HG03432 (cell line): ENCODE results near the gene USP22.

Source experiments
- ATAC-seq: cut with Tn5 transposase; IDR thresholded peaks from one replicate; pipeline ENCODE4 v1.9.1; 2021; ENCODE audit warnings: mild to moderate bottlenecking, moderate library complexity; ENCODE audit not compliant: unreplicated experiment

Gene USP22

DNA sequence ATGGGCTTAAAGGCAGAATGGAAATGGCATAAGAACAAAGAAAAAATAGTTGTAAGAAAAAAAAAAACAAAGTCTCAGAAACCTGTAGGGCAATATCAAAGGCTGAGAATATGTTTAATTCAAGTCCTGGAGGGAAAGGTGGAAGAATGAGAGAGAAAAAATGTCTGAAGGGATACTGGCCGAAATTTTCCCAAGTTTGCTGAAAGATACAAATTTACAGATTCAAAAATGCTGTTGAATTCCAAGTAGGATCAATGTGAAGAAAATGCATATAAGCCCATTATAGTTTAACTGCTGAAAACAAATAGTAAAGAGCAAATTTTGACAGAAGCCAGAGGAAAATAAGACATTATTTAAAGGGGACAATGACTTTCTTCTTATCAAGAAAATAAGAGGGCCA, 6.6 kb upstream of the USP22 start:
- ATAC-seq, result no peak

DNA sequence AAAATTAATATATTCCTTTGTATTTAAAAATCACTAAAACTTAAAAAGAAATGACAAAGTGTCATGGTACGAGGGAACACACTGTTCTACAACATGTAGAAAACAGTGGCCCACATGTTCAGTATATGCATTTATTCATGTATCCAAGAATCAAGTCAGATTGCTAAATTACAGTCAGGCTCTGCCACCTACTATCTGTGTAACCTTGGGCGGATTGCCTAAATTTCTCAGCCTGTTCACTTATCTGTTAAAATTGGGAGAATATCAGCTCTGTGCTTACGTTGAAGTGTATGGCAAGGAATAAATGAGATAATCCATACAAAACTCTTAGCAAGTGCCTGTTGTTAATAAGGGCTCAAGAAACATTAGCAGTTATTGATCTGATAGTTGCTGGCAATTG, 3.4 kb upstream of the USP22 start:
- no peak for ATAC-seq

DNA sequence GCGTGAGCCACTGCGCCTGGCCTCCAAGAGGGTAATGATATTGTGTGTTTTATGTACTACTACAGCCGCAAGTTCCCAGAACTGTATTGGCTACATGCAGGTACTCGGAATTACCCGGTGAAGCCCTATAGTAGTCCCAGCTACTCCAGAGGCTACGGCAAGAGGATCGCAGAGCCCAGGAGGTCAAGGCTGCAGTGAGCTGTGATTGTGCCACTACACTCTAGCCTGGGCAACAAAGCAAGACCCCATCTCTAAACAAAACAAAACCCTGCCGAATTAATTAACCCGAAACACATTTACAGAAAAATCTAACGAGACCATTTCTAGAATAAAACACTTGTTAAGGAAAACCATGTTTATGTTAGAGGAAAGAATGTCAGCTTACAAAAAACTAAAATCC, 2.2 kb upstream of the USP22 start:
- no peak for ATAC-seq

DNA sequence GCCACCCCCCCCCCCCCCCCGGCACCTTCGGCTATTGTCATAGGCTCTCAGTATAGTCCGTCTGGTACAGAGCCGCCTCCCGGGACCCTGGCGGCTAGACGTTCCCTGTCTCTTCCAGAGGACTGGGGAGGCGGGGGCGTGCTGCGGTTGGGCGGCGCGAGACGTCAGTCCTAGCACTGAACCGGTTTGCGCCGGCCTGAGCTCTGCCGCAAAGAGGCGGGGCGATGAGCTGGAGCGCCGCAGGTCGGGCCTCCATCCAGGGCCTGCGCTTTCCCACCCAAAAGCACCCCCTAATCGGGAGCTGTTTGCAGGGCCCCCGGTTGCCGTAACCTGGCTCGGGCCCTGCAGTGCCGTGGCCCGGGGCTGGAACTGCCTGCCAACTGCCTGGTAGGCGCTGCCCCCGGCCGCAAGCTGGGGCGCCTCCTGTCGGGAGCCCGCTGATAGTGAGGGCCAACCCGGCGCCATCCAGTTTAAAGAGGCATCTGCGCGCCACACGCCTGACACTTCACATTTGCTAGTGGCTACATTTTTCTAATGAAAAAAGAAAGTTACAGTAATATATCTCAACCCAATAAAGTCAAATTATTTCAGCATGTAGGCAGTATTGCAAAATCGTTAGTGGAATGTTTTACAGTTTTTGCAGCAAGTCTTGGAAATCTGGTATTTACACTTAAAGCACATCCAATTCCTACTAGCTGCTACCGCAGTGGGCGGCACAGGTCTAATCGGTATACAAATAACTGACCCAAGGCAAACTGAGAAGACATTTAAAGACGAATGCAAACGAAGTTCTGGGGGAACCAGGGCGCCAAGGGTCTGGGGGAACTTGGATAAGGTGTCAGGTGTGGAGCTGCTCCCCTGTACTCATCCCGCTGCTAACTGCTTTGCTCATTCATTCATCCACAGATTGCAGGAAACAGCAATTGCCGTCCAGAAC, 753 bp upstream of the USP22 start:
- ATAC-seq, result peak; percentile 88

DNA sequence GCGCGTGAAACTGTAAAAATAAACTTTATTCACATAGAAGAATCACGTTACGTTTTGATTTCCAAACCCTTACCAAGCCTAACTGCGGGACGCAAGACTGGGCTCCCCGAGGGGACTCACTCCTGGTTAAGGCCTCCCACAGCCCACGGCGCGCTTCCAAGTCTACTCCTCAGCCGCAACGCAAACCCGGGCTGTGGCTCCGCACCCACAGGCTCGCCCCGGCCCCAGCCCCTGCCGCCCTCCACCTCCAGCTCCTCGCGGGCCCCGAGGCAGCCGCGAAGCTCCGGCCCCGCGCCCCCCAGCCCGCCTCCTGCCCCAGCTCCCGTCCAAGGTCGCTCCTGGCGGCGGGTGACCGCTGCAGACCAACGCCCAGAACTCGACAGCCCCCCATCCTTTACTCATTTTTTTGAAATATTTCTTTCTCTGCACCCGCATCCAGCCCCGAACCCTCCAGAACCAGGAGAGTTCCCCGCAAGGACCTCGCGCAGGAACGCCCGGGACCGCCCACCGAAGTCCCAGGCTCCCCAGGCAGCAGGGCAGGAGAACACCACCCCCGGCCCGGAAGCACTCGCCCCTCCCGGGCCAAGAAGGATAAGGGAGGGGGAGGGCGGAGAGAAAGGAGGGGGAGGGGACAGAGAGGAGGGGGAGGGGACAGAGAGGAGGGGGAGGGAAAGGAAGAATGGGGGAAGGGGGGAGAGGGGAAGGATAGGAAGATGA, 912 bp downstream of the USP22 start:
- peak; percentile 11 for ATAC-seq

DNA sequence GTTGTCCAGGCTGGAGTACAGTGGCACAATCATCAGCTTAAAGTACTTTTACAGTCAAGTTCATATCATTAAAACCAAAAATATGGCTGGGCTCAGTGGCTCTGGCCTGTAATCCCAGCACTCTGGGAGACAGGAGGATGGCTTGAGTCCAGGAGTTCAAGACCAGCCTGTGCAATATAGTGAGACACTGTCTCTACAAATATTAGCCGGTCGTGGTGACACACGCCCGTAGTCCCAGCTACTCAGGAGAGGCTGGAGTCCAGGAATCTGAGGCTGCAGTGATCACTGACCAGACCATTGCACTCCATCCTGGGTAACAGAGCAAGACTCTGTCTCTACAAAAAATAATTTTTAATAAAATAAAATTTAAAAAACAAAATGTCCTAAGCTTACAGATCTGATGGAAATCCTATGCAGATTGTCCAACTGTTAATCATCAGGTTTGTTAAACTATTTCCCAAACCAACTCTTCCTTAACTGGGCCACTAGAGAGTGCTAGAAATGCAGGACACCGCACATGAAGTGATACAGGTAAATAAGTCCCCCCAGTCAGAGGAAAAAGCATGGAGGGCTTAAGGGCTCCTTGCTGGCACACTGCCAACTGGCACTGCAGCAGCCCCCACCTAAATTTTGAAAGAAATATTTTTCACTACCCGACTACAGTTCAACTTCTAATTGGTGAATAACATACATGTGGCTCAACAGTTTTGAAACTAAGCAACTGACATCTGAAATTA, 2.8 kb downstream of the USP22 start:
- ATAC-seq, result no peak

DNA sequence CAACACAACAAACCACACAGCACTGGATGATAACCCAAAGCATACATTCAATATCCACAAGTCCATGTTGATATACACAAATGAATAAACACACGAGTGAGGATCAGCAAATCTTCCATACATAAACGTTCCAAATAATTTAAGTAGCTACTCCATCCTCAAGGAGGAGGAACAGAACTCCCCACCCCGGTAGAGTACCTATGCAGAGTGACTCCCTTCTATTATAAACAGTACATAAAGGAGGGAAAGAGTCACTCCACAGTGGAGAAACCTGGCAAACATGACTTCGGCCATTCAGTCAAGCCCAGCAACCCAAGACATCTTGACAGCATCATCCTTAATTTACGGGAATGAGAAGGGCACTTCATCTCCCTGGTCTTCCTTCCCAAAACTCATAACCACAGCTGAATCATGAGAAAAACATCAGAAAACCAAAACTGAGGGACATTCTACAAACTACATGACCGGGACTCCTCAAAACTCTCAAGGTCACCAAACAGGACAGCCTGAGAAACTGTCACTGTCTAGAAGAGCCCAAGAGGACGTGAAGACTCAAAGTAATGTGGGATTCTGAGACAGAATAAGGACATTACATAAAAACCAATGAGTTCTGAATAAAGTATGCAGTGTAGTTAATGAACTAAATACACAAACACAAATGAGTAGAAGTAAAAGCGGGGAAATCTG, 5.6 kb downstream of the USP22 start:
- ATAC-seq, result no peak

DNA sequence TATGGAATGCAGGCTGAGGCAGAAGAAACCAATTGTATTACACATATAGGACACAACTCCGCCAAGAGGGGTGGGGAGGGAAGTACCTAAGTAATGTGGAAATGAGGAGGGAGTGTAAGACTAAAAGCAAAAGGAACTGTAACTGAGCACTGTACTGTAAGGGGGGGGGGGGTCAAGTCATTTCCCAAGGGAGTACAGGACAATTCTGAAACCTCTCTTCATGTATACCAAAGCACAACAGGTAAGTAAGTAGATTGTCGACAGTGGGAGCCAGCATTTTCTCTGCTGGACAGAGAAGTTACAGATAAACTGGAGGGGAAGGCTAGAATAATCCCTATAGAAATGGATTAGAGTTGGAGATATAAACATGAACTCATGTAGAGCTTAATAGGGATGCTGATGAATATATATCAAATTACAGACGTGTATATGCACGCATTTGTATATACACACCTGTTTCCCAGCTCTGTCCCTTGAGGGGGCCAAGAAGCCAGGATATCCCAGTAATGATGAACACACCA, 6.4 kb downstream of the USP22 start:
- ATAC-seq, result no peak

DNA sequence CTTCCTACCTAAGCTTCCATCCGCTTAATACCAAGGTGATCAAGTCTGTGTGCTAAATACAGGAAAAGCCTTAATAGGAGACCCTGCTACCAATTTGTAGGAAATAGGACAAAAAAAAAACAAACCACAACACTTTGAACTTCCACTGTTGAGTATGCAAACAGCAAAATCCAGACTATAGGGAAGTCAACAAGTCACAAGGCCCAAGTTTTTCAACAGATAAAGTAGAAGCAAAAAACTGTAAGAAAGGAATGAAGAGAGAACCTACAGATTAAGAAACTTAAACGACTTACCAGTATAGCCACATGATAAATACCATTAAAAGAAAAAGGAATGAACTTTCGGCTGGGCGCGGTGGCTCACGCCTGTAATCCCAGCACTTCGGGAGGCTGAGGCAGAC, 7.4 kb downstream of the USP22 start:
- ATAC-seq, result no peak

DNA sequence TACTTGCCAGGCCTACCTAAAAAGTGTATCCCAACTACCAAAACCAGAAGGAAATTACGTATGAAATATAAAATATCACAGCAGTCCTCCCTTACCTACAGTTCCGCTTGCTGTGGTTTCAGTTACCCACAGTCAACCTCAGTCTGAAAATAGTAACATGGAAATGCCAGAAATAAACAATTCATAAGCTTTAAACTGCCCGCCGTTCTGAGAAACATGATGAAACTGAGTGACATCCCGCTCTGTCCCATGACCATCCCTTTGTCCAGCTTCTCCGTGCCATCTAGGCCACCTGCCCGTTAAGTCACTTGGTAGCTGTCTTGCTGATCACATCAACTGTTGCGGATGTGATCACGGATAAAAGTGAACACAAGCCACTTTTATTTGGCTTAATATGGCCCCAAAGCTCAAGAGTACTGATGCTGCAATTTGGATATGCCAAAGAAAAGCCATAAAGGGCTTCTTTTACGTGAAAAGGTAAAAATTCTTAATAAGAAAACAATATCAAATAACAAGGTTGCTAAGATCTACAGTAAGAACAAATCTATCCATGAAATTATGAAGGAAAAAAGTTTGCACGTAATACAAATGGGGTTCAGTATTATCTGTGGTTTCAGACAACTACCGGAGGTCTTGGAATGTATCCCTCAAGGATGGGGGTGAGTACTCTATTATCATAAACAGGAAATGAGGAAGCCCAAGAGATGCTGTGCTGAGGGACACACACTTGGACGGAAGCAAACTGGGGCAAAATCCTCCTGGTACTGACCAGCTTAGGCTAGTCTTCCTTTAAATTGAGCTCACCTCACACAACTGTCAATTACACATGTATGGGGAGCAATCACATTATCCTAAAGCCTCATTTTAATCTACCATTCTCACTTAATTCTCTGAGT, 8.2 kb downstream of the USP22 start:
- ATAC-seq, result peak; percentile 70

DNA sequence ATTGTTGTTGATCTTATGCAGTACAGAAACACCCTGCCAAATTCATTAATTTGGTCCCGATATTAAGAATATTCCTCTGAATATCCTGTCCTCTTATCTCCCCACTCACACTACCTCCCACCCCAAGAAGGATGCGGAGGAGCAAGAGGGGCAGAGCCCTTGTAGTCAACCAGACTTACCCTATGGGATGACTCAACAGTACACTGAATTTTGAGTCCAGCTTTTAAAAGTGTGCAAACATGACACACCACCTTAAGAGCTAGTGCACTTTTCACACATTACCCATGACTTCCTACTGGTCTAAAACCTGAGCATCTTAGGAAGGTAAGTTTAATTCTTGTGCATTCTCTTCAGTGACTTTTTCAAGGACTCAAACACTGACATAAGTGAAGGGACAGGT, 9.5 kb downstream of the USP22 start:
- no peak for ATAC-seq

DNA sequence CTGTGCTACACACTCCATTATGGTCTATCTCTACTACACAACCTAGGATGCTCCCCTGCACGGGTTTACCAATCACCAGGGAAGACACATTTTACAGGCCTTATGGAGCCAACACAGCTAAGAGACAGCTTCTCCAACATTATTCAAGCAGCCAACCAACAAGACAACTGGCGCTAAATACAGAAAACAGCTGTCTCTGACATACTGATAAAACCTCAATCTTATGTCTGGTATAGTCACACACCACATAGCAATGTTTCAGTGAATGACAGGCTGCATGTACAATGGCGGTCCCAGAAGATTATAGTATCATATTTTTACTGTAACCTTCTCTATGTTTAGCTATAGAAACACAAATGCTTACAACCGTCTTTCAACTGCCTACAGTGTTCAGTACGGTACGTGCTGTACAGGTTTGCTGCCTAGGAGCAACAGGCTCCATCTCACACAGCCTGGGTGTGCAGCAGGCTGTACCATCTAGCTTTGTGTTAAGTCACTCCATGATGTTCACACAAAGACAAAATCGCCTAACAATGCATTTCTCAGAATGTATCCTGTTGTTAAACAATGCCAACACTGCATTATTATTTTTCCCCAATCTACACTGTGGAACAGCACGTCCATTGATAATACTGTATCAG, 10.9 kb downstream of the USP22 start:
- no peak for ATAC-seq

DNA sequence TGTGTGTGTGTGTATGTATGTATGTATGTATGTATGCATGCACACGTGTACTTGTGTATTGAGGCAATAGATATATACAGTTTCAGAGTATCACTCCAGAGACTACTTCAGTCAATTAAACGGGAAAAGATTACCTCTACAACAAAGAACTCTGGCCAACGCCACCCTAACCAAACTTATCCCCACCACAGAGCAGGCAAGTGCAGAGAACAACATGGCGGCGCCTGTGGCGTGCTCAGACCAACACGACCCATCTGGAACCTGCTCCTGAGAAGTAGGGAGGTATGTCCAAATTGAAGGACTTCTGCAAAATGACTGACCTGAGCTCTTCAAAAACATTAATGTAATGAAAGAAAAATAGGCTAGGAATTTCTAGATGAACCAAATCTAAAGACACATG, 12.4 kb downstream of the USP22 start:
- ATAC-seq, result no peak

DNA sequence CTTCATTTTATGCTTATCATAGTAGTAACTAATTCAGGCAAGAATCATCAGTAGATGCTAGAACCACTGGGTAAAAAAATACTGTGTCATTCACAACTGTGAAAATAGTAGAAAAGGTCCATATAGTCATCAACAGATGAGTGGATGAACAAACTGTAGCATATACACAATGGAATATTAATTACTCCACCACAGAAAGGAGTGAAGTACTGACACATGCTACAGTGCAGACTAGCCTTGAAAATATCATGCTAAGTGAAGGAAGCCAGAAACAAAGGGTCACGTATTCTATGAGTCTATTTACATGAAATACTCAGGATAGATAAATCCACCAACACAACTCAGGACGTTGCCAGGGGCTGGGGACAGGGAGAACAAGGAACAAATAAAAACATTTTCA, 13.3 kb downstream of the USP22 start:
- no peak for ATAC-seq

DNA sequence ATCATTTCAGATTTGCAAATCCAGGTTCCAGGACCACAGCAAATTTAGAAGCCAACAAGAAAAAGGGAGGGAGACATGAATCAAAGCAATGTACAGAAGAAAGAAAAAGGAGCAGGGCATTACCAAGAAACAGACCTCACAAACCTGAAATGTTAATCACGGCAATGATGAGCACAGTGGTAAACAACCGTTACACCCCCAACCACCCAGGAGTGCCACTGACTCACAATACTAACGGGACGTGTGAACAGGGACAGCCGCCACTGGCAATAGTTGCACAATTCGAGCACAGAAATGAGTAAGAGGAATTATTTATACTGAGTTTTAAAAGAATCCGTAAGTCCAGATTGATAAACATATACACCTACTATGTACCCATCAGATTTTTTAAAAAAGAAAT, 13.8 kb downstream of the USP22 start:
- ATAC-seq, result no peak

DNA sequence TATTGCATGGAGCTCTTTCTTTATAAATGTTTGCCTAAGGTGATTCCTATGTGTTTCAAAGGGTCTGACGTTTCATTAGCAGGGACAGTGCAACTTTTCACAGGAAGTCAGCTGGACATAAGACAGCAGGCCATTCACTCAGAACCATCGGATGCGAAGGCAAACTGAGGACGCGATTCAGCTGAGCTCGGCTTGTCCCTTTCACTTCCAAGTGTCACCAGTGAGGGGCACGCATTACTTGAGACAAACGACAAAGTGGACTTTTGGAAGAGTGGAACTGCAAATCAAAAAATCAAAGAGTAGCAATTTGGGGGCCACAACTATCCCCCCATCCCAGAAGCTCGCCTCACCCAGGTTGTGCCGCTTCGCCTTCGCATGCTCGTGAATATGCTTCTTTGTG, 14.6 kb downstream of the USP22 start:
- no peak for ATAC-seq

DNA sequence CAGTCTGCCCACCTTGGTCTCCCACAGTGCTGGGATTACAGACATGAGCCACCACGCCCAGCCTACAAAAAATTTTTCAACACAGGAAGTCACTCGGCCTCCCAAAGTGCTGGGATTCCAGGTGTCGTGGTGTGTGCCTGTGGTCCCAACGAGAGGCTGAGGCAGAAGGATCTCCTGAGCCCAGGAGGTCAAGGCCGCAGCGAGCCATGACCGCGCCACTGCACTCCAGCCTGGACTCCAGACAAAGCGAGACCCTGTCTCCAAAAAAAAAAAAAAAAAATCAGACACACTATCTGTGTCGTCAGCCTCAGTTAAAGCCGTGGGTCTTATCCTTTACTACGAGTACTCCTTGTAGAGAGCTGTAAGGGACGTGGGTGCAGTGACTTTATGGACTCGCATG, 15.8 kb downstream of the USP22 start:
- ATAC-seq, result no peak

DNA sequence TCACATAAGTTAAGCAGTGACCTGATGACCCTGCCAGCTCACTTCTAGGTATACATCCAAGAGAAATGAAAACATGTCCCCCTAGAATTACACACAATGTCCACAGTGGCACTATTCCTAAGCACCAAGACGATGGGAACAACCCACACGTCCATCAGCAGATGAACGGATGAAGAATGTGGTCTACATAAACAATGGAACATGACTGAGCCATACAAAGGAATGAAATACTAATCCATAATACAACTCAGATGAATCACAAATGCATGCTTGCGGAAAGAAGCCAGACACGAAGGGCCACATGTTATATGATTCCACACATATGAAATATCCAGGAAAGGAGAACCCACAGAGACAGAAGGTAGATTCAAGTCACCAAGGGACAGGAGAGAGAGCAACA, 17.4 kb downstream of the USP22 start:
- ATAC-seq, result no peak

DNA sequence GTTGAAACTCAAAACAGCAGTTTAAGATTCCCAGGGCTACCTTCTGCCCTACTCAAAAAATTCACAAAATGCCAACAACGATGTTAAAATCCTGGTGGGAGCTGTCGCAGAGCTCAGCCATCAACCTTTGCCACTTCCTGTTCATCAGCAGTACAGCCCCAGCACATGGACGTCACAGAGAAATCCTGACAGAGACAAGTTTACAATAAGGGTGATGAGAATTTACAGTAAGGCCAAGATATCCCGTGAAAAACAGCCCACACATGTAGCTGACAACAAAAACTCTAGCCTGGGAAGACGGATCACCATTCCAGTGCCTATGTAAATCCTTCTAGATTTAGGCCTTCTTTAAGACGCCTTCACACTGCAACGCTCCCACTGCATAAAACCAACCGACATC, 18.8 kb downstream of the USP22 start:
- ATAC-seq, result no peak
